Effector memory CD4-positive, alpha-beta T cell (primary cell): ENCODE data around the gene BOLA2.
"Not testable (repeated sequence)": the region's sequence is repeated elsewhere in the genome, so short reads cannot be mapped to it uniquely, and the experiment has no call there.

Source experiments
- DNase-seq, 3 donors: peaks; one replicate each; pipeline ENCODE4 v3.0.0-alpha.2; 2020
- H3K27ac ChIP-seq: 2 replicates; pipeline ENCODE4 v1.7.0; 2013; ENCODE audit warnings: mild to moderate bottlenecking, low read length, moderate library complexity; ENCODE audit not compliant: insufficient read depth, poor library complexity, severe bottlenecking
- H3K27me3 ChIP-seq: replicated peaks from 2 replicates; pipeline ENCODE4 v1.7.0; 2013; ENCODE audit warnings: mild to moderate bottlenecking, low read length; ENCODE audit not compliant: insufficient read depth, control insufficient read depth, poor library complexity, severe bottlenecking
- H3K36me3 ChIP-seq: 2 replicates; pipeline ENCODE4 v1.7.0; 2013; ENCODE audit warnings: mild to moderate bottlenecking, low read length, moderate library complexity; ENCODE audit not compliant: control insufficient read depth, insufficient read depth
- H3K4me1 ChIP-seq: 2 replicates; pipeline ENCODE4 v1.7.0; 2013; ENCODE audit warnings: low read length, mild to moderate bottlenecking; ENCODE audit not compliant: control insufficient read depth, insufficient read depth, poor library complexity, severe bottlenecking
- H3K4me3 ChIP-seq: 2 replicates; pipeline ENCODE4 v1.7.0; 2013; ENCODE audit warnings: low read length, low read depth, mild to moderate bottlenecking; ENCODE audit not compliant: insufficient read depth, poor library complexity, severe bottlenecking
- H3K9me3 ChIP-seq: 2 replicates; pipeline ENCODE4 v1.7.0; 2013; ENCODE audit warnings: mild to moderate bottlenecking, low read length, moderate library complexity; ENCODE audit not compliant: control insufficient read depth
- total RNA-seq, 3 donors: gene quantifications; one replicate each; lab custom pipeline; 2026; lab: John Stamatoyannopoulos, UW

BOLA2 gene
- total RNA-seq: 0 reads per million in 3 donors

- H3K4me3 ChIP-seq, H3K9me3 ChIP-seq, H3K4me1 ChIP-seq, DNase-seq, H3K27me3 ChIP-seq, H3K36me3 ChIP-seq, H3K27ac ChIP-seq: not testable (repeated sequence)
These were observed at the start of gene BOLA2, which contains the start of gene SLX1B for GRCh38 chr16:29454269-29454668. Gene BOLA2 (minus strand): TSS chr16:29454351. CDS start chr16:29454253, 98 bp downstream. Gene SLX1B (plus strand): TSS chr16:29454533.

- H3K9me3 ChIP-seq, DNase-seq, H3K4me1 ChIP-seq, H3K36me3 ChIP-seq, H3K27ac ChIP-seq, H3K4me3 ChIP-seq, H3K27me3 ChIP-seq: not testable (repeated sequence)
These were observed 28.1 kb upstream of the BOLA2 start for GRCh38 chr16:29482276-29482675.

- H3K27ac ChIP-seq, DNase-seq, H3K36me3 ChIP-seq, H3K4me3 ChIP-seq, H3K4me1 ChIP-seq, H3K27me3 ChIP-seq, H3K9me3 ChIP-seq: not testable (repeated sequence)
These were observed 17.9 kb upstream of the BOLA2 start for GRCh38 chr16:29472065-29472464.

GRCh38 chr16:29469660-29470059 lies 15.5 kb upstream of the BOLA2 start:
- H3K9me3 ChIP-seq, H3K4me1 ChIP-seq, H3K27me3 ChIP-seq, H3K36me3 ChIP-seq, H3K27ac ChIP-seq, H3K4me3 ChIP-seq: not testable (repeated sequence)
- peak; percentile 3 to 39 (median 29) for DNase-seq

- H3K36me3 ChIP-seq, H3K4me1 ChIP-seq, H3K4me3 ChIP-seq, H3K27ac ChIP-seq, H3K9me3 ChIP-seq, H3K27me3 ChIP-seq, DNase-seq: not testable (repeated sequence)
These were observed 13.7 kb upstream of the BOLA2 start for GRCh38 chr16:29467654-29468366.

GRCh38 chr16:29466904-29467303 lies 12.8 kb upstream of the BOLA2 start:
- not testable (repeated sequence) for H3K27ac ChIP-seq, H3K4me1 ChIP-seq, H3K27me3 ChIP-seq, H3K9me3 ChIP-seq, DNase-seq, H3K4me3 ChIP-seq, H3K36me3 ChIP-seq

GRCh38 chr16:29465985-29466824 lies 12.1 kb upstream of the BOLA2 start:
- not testable (repeated sequence) for H3K4me3 ChIP-seq, H3K36me3 ChIP-seq, DNase-seq, H3K27ac ChIP-seq, H3K4me1 ChIP-seq, H3K9me3 ChIP-seq, H3K27me3 ChIP-seq

- H3K36me3 ChIP-seq, H3K4me3 ChIP-seq, H3K27me3 ChIP-seq, H3K4me1 ChIP-seq, DNase-seq, H3K27ac ChIP-seq, H3K9me3 ChIP-seq: not testable (repeated sequence)
These were observed 6.5 kb upstream of the BOLA2 start for GRCh38 chr16:29460647-29461030.

- not testable (repeated sequence) for H3K4me1 ChIP-seq, H3K4me3 ChIP-seq, DNase-seq, H3K27me3 ChIP-seq, H3K36me3 ChIP-seq, H3K9me3 ChIP-seq, H3K27ac ChIP-seq
These were observed 5.8 kb upstream of the BOLA2 start, which contains the start of gene SULT1A4 for GRCh38 chr16:29459706-29460646. Gene SULT1A4 (plus strand): TSS chr16:29459913. CDS start chr16:29461386, 1,473 bp downstream.
